Neuronal stem cell (in vitro differentiated cells): ENCODE measurements around the gene OR4D2.
"Not testable (repeated sequence)": the region's sequence is repeated elsewhere in the genome, so short reads cannot be mapped to it uniquely, and the experiment has no call there.

ENCODE experiments used
- DNase-seq: peaks from one replicate; pipeline ENCODE4 v3.0.0-alpha.2; 2013; ENCODE audit warnings: low spot score
- H2AFZ ChIP-seq: one replicate; pipeline ENCODE4 v1.6.1; 2013; ENCODE audit warnings: mild to moderate bottlenecking, low read length, inconsistent platforms
- H2AK5ac ChIP-seq: 2 replicates; pipeline ENCODE4 v1.6.1; 2013; ENCODE audit warnings: low read depth, mild to moderate bottlenecking, inconsistent platforms, low read length, moderate library complexity, mixed read lengths
- H2BK120ac ChIP-seq: 2 replicates; pipeline ENCODE4 v1.6.1; 2013; ENCODE audit warnings: low read depth, mild to moderate bottlenecking, inconsistent platforms, low read length, moderate library complexity, mixed read lengths
- H2BK12ac ChIP-seq: one replicate; pipeline ENCODE4 v1.6.1; 2013; ENCODE audit warnings: low read length, inconsistent platforms
- H2BK15ac ChIP-seq: 2 replicates; pipeline ENCODE4 v1.6.1; 2013; ENCODE audit warnings: mild to moderate bottlenecking, low read length, inconsistent platforms, mixed read lengths
- H2BK5ac ChIP-seq: one replicate; pipeline ENCODE4 v1.6.1; 2013; ENCODE audit warnings: inconsistent platforms, mild to moderate bottlenecking, low read length, moderate library complexity
- H3K14ac ChIP-seq: one replicate; pipeline ENCODE4 v1.6.1; 2013; ENCODE audit warnings: low read length, inconsistent platforms
- H3K18ac ChIP-seq: 2 replicates; pipeline ENCODE4 v1.6.1; 2013; ENCODE audit warnings: low read length, inconsistent platforms
- H3K23ac ChIP-seq: 2 replicates; pipeline ENCODE4 v1.6.1; 2013; ENCODE audit warnings: low read depth, mild to moderate bottlenecking, mixed read lengths, low read length, inconsistent platforms; ENCODE audit not compliant: poor library complexity
- H3K27ac ChIP-seq: replicated peaks from 3 replicates; pipeline ENCODE4 v1.5.1; 2013; ENCODE audit warnings: low read length, inconsistent platforms
- H3K27me3 ChIP-seq, 3 experiments: 2 replicates each; pipeline ENCODE4 v1.6.1; 2013; ENCODE audit warnings: low read length in 3 of 3, mild to moderate bottlenecking in 2 of 3, inconsistent platforms in 1 of 3, low read depth in 1 of 3, mixed read lengths in 1 of 3, moderate library complexity in 1 of 3; ENCODE audit not compliant: control insufficient read depth in 3 of 3, insufficient read depth in 3 of 3
- H3K36me3 ChIP-seq, 2 donors: replicated peaks in 1 of 2; 2 replicates each; pipeline ENCODE4 v1.6.1; 2013; ENCODE audit warnings: low read length in 2 of 2; ENCODE audit not compliant: control insufficient read depth in 2 of 2, insufficient read depth in 2 of 2
- H3K4ac ChIP-seq: 2 replicates; pipeline ENCODE4 v1.6.1; 2013; ENCODE audit warnings: inconsistent platforms, mild to moderate bottlenecking, low read length, moderate library complexity
- H3K4me1 ChIP-seq, 2 donors: 1 replicate in 1 of 2; 2 replicates in 1 of 2; pipeline ENCODE4 v1.6.1; 2013; ENCODE audit warnings: low read length in 2 of 2, low read depth in 1 of 2; ENCODE audit not compliant: control insufficient read depth in 2 of 2, insufficient read depth in 1 of 2
- H3K4me2 ChIP-seq: one replicate; pipeline ENCODE4 v1.6.1; 2013; ENCODE audit warnings: mild to moderate bottlenecking, low read length, inconsistent platforms; ENCODE audit not compliant: insufficient read depth, poor library complexity, severe bottlenecking
- H3K4me3 ChIP-seq, 2 donors: 2 replicates each; pipeline ENCODE4 v1.5.1; 2013; ENCODE audit warnings: low read length in 2 of 2, mild to moderate bottlenecking in 2 of 2, inconsistent platforms in 1 of 2, moderate library complexity in 1 of 2
- H3K79me1 ChIP-seq: one replicate; pipeline ENCODE4 v1.6.1; 2013; ENCODE audit warnings: low read depth, mild to moderate bottlenecking, inconsistent platforms, low read length, moderate library complexity
- H3K9ac ChIP-seq: one replicate; pipeline ENCODE4 v1.6.1; 2013; ENCODE audit warnings: mild to moderate bottlenecking, low read depth, low read length, inconsistent platforms; ENCODE audit not compliant: poor library complexity
- H3K9me3 ChIP-seq, 2 donors: replicated peaks in 1 of 2; 2 replicates each; pipeline versions ENCODE3 to v1.6.1; 2013; ENCODE audit warnings: low read length in 2 of 2, mild to moderate bottlenecking in 2 of 2, inconsistent platforms in 1 of 2, low read depth in 1 of 2, mixed read lengths in 1 of 2, moderate library complexity in 1 of 2; ENCODE audit not compliant: control insufficient read depth in 2 of 2, insufficient read depth in 1 of 2
- H4K8ac ChIP-seq: one replicate; pipeline ENCODE4 v1.6.1; 2013; ENCODE audit warnings: low read depth, mild to moderate bottlenecking, inconsistent platforms, low read length, moderate library complexity
- H4K91ac ChIP-seq: one replicate; pipeline ENCODE4 v1.6.1; 2013; ENCODE audit warnings: low read length, low read depth, mild to moderate bottlenecking, inconsistent platforms; ENCODE audit not compliant: poor library complexity
- WGBS, 2 donors: extraction: QIAGEN DNeasy Blood & Tissue Kit; methylation state at CpG; one replicate each; pipeline ENCODE4 v1.1.7; 2013; ENCODE audit warnings: missing lambda C conversion rate in 2 of 2, mixed read lengths in 1 of 2; ENCODE audit not compliant: insufficient read length in 2 of 2, insufficient replicate concordance in 1 of 2; ENCODE audit errors: extremely low coverage in 2 of 2; 5-methylcytosine and 5-hydroxymethylcytosine counted together

The OR4D2 gene

DNA sequence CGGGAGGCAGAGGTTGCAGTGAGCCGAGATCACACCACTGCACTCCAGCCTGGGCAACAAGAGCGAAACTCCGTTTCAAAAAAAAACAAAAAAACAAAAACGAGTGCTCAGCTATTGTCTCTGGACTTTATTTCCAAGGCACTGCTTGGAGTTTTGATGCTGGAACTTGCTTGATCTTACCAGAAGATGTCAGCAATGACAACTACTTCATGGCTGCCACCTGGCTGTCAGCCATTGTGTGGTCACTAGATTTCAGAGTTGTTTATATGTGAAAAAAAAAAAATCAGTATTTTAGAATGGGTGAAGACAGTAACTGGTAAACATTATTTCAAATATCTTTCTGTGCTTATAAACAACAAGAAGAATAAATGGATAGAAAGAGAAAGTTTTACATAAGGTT, 44.9 kb upstream of the OR4D2 start:
- H3K4me2 ChIP-seq = no peak overlapping the region
- no CpG with 5 or more reads among the region's 5 CpGs for WGBS, 2 donors
- DNase-seq = no peak

DNA sequence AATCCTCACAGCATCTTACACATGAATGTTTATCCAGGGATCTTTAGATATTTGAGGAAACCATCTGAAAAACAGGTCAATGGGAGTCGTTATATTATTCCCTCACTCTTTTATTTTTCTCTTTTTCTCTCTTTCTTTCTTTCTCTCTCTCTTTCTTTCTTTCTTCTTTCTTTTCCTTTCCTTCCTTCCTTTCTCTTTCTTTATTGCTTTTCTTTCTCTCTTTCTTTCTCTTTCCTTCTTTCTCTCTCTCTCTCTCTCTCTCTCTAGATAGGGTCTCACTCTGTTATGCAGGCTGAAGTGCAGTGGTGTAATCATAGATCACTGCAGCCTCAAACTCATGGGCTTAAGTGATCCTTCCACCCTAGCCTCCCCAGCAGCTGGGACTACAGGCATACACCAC, 38.9 kb upstream of the OR4D2 start:
- no CpG with 5 or more reads among the region's 1 CpG for WGBS, 2 donors
- Histone ChIP-seq H3K4me2 (no peak overlapping the region), H3K36me3 (no peaks in the 10 kb centered on the region), H4K8ac (no peak overlapping the region), H3K27ac (no peak overlapping the region), H3K14ac (no peak overlapping the region), H3K18ac (no peak overlapping the region), H3K9ac (no peak overlapping the region), H3K4ac (no peak overlapping the region), H2AK5ac (no peak overlapping the region), H3K27me3 (peaks cover 0 to 38% (median 2%) of the 10 kb centered on the region in 3 experiments), H2BK5ac (no peak overlapping the region), H3K79me1 (no peaks in the 10 kb centered on the region), H3K4me1 (no peaks in the 10 kb centered on the region), H3K9me3 (no peaks in the 10 kb centered on the region), H3K23ac (no peak overlapping the region), H2BK15ac (no peak overlapping the region), H4K91ac (no peak overlapping the region), H2BK120ac (no peak overlapping the region), H3K4me3 (no peak overlapping the region), H2BK12ac (no peak overlapping the region), H2AFZ (no peak overlapping the region)
- DNase-seq = no peak

More for the DNA sequence above, 44.9 kb upstream of the OR4D2 start:
- Histone ChIP-seq H2BK5ac (no peak overlapping the region), H2AFZ (no peak overlapping the region), H3K9ac (no peak overlapping the region), H4K8ac (no peak overlapping the region), H4K91ac (no peak overlapping the region), H3K14ac (no peak overlapping the region), H3K36me3 (no peaks in the 10 kb centered on the region), H3K4me3 (no peak overlapping the region), H3K23ac (no peak overlapping the region), H3K27ac (no peak overlapping the region), H2AK5ac (no peak overlapping the region), H2BK15ac (no peak overlapping the region), H3K18ac (no peak overlapping the region), H3K79me1 (no peaks in the 10 kb centered on the region), H3K4ac (no peak overlapping the region), H3K4me1 (no peaks in the 10 kb centered on the region), H3K27me3 (peaks cover 0 to 21% (median 4%) of the 10 kb centered on the region in 3 experiments), H2BK120ac (no peak overlapping the region), H2BK12ac (no peak overlapping the region), H3K9me3 (peaks cover 0 to 3% of the 10 kb centered on the region in 2 donors)

DNA sequence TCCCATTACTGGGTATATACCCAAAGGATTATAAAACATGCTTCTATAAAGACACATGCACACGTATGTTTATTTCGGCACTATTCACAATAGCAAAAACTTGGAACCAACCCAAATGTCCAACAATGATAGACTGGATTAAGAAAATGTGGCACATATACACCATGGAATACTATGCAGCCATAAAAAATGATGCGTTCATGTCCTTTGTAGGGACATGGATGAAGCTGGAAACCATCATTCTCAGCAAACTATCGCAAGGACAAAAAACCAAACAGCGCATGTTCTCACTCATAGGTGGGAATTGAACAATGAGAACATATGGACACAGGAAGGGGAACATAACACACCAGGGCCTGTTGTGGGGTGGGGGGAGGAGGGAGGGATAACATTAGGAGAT, 34.1 kb upstream of the OR4D2 start:
- H3K27ac ChIP-seq, H2BK5ac ChIP-seq, H3K4me1 ChIP-seq, DNase-seq, H3K4me2 ChIP-seq, H3K9ac ChIP-seq, H3K18ac ChIP-seq, H3K9me3 ChIP-seq, H3K14ac ChIP-seq, H3K4ac ChIP-seq, H2BK120ac ChIP-seq, H2AK5ac ChIP-seq, H3K79me1 ChIP-seq, H4K8ac ChIP-seq, H3K36me3 ChIP-seq, H3K4me3 ChIP-seq, H4K91ac ChIP-seq, H2BK15ac ChIP-seq, H2BK12ac ChIP-seq, H3K23ac ChIP-seq, H2AFZ ChIP-seq: not testable (repeated sequence)
- no CpG with 5 or more reads among the region's 5 CpGs for WGBS, 2 donors
- H3K27me3 ChIP-seq = peaks cover 0 to 49% (median 2%) of the 10 kb centered on the region in 3 experiments

DNA sequence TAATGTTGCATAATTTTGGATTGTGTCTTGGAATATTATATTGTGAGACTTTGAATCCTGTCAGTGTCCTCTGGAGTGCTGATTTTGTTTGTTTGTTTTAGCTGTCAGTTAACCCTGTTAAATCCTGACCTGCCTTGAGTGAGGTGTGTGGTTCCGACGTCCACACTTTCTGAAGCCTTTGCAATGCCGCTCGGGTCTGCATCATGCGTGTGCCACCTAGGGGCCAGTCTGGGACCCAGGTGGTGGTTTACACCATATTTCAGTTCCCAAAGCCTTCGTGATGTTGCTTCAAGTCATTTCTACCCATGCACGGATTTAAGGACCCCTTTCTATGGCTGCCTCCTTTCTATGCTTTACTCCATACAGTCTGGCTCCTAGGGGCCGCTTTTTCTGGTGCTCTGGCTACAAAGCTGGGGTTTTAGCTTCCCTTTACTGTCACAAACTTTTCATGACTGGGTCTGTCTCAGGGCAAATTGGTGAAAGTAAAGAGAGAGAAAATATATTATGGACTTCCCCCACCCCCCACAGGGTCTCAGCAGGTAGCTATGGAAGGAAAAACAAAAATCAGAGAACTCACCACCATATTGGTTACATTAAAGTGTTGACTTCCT, 30.0 kb upstream of the OR4D2 start:
- H2BK12ac ChIP-seq = no peak overlapping the region
- no peak overlapping the region for H2AFZ ChIP-seq
- no peak overlapping the region for H3K4ac ChIP-seq
- H3K4me1 ChIP-seq = no peaks in the 10 kb centered on the region
- no peaks in the 10 kb centered on the region for H3K79me1 ChIP-seq
- no peak overlapping the region for H3K4me2 ChIP-seq
- DNase-seq = no peak
- H3K27ac ChIP-seq = no peak overlapping the region
- no peak overlapping the region for H2BK15ac ChIP-seq
- no peak overlapping the region for H3K4me3 ChIP-seq
- no peak overlapping the region for H2BK120ac ChIP-seq
- no CpG with 5 or more reads among the region's 8 CpGs for WGBS, 2 donors
- no peak overlapping the region for H3K18ac ChIP-seq
- no peaks in the 10 kb centered on the region for H3K9me3 ChIP-seq
- no peak overlapping the region for H2BK5ac ChIP-seq
- no peak overlapping the region for H3K23ac ChIP-seq
- H2AK5ac ChIP-seq = no peak overlapping the region
- no peak overlapping the region for H3K14ac ChIP-seq
- H3K27me3 ChIP-seq = peaks cover 0 to 46% (median 0%) of the 10 kb centered on the region in 3 experiments
- no peaks in the 10 kb centered on the region for H3K36me3 ChIP-seq
- no peak overlapping the region for H4K8ac ChIP-seq
- H3K9ac ChIP-seq = no peak overlapping the region
- no peak overlapping the region for H4K91ac ChIP-seq
